Activated naive CD4-positive, alpha-beta T cell treated with anti-CD3 and anti-CD28 coated beads for 36 hours (primary cell): ENCODE data around the gene TESMIN. TPM values are rescaled to one million over a fixed set of nuclear protein-coding genes. Genes with fewer than 3 reads are reported as not detected.

Experiments
- CTCF ChIA-PET: fragments of 350-600 bp; sonication (Branson Sonifier 250); formaldehyde crosslinking; loops from one replicate; lab custom pipeline; 2021; ENCODE audit warnings: antibody characterized with exemption; lab: Charles Lee
- DNase-seq: peaks from one replicate; pipeline ENCODE4 v3.0.0-alpha.2; 2020
- H3K27ac Mint-ChIP-seq: one replicate; pipeline ENCODE4 v1.8.0; 2021; ENCODE audit warnings: mild to moderate bottlenecking, mixed read lengths
- H3K27me3 Mint-ChIP-seq: one replicate; pipeline ENCODE4 v1.8.0; 2021; ENCODE audit warnings: low read depth, mixed read lengths
- H3K36me3 Mint-ChIP-seq: one replicate; pipeline ENCODE4 v1.8.0; 2021; ENCODE audit warnings: low read depth, mixed read lengths
- H3K4me1 Mint-ChIP-seq: one replicate; pipeline ENCODE4 v1.8.0; 2021; ENCODE audit warnings: low read depth, mixed read lengths
- H3K4me3 Mint-ChIP-seq: one replicate; pipeline ENCODE4 v1.8.0; 2021; ENCODE audit warnings: mild to moderate bottlenecking, moderate library complexity, mixed read lengths
- H3K9me3 Mint-ChIP-seq: one replicate; pipeline ENCODE4 v1.8.0; 2021; ENCODE audit warnings: mixed read lengths
- intact Hi-C: fragments of 100-400 bp; cut with micrococcal nuclease; formaldehyde crosslinking; loops from one replicate; pipeline ENCODE4 v1.15.1; 2023
- total RNA-seq, 2 experiments: library from RNA; stranded (reverse); gene quantifications; one replicate each; pipeline ENCODE4 v1.2.3, GENCODE V29; 2021

Gene TESMIN
- total RNA-seq, 2 experiments from 2014 or later = 6.2 to 7.3 TPM

- H3K4me1 Mint-ChIP-seq = no peaks in the 10 kb centered on the region
- intact Hi-C loops = no loop called here
- peaks cover 14% of the 10 kb centered on the region for H3K36me3 Mint-ChIP-seq
- H3K27ac Mint-ChIP-seq = no peak overlapping the region
- CTCF ChIA-PET = interaction anchor here (1.3 kb wide), 1 partner anchor 25 kb away, joined by 3 read pairs; no protein-coding TSS in a partner anchor
- no peaks in the 10 kb centered on the region for H3K27me3 Mint-ChIP-seq
- no peaks in the 10 kb centered on the region for H3K9me3 Mint-ChIP-seq
- H3K4me3 Mint-ChIP-seq = no peak overlapping the region
- DNase-seq = no peak
Observed at GRCh38 chr11:68773521-68774193, 22.3 kb upstream of the TESMIN start.

GRCh38 chr11:68772936-68773335 lies 21.6 kb upstream of the TESMIN start:
- intact Hi-C loops = no loop called here
- H3K27me3 Mint-ChIP-seq = no peaks in the 10 kb centered on the region
- DNase-seq = no peak
- H3K9me3 Mint-ChIP-seq = no peaks in the 10 kb centered on the region
- H3K36me3 Mint-ChIP-seq = peaks cover 14% of the 10 kb centered on the region
- H3K4me1 Mint-ChIP-seq = no peaks in the 10 kb centered on the region
- no peak overlapping the region for H3K4me3 Mint-ChIP-seq
- CTCF ChIA-PET = interaction anchor here (1.3 kb wide), 1 partner anchor 26 kb away, joined by 3 read pairs; no protein-coding TSS in a partner anchor
- H3K27ac Mint-ChIP-seq = no peak overlapping the region

GRCh38 chr11:68770781-68771180 lies 19.5 kb upstream of the TESMIN start:
- no peaks in the 10 kb centered on the region for H3K4me1 Mint-ChIP-seq
- H3K4me3 Mint-ChIP-seq = no peak overlapping the region
- CTCF ChIA-PET = interaction anchor here (0.6 kb wide), 1 partner anchor 29 kb away, joined by 4 read pairs; no protein-coding TSS in a partner anchor
- H3K27ac Mint-ChIP-seq = no peak overlapping the region
- peaks cover 11% of the 10 kb centered on the region for H3K36me3 Mint-ChIP-seq
- no peaks in the 10 kb centered on the region for H3K27me3 Mint-ChIP-seq
- DNase-seq = no peak
- intact Hi-C loops = no loop called here
- no peaks in the 10 kb centered on the region for H3K9me3 Mint-ChIP-seq

- no peak for DNase-seq
- Mint-ChIP-seq H3K27ac (no peak overlapping the region), H3K9me3 (no peaks in the 10 kb centered on the region), H3K27me3 (no peaks in the 10 kb centered on the region), H3K36me3 (peaks cover 4% of the 10 kb centered on the region), H3K4me1 (no peaks in the 10 kb centered on the region), H3K4me3 (no peak overlapping the region)
- CTCF ChIA-PET = no interaction called here
- intact Hi-C loops = no loop called here
Observed at GRCh38 chr11:68767672-68768071, 16.4 kb upstream of the TESMIN start.

GRCh38 chr11:68766786-68767185 lies 15.5 kb upstream of the TESMIN start:
- H3K9me3 Mint-ChIP-seq = no peaks in the 10 kb centered on the region

GRCh38 chr11:68764746-68765145 lies 13.4 kb upstream of the TESMIN start:
- Mint-ChIP-seq H3K27me3 (no peaks in the 10 kb centered on the region), H3K4me1 (no peaks in the 10 kb centered on the region), H3K9me3 (no peaks in the 10 kb centered on the region), H3K27ac (no peak overlapping the region), H3K36me3 (peaks cover 3% of the 10 kb centered on the region), H3K4me3 (no peak overlapping the region)
- CTCF ChIA-PET = no interaction called here
- DNase-seq = no peak
- intact Hi-C loops = no loop called here

More at GRCh38 chr11:68766786-68767185, 15.5 kb upstream of the TESMIN start:
- intact Hi-C loops = no loop called here
- H3K4me1 Mint-ChIP-seq = no peaks in the 10 kb centered on the region
- H3K36me3 Mint-ChIP-seq = peaks cover 6% of the 10 kb centered on the region
- H3K27me3 Mint-ChIP-seq = no peaks in the 10 kb centered on the region
- no peak overlapping the region for H3K27ac Mint-ChIP-seq
- CTCF ChIA-PET = no interaction called here
- DNase-seq = no peak
- no peak overlapping the region for H3K4me3 Mint-ChIP-seq

GRCh38 chr11:68763926-68764657 lies 12.8 kb upstream of the TESMIN start:
- Mint-ChIP-seq H3K27ac (no peak overlapping the region), H3K27me3 (no peaks in the 10 kb centered on the region), H3K4me3 (no peak overlapping the region), H3K9me3 (no peaks in the 10 kb centered on the region), H3K4me1 (no peaks in the 10 kb centered on the region), H3K36me3 (peaks cover 3% of the 10 kb centered on the region)
- CTCF ChIA-PET = no interaction called here
- intact Hi-C loops = no loop called here
- DNase-seq = no peak

GRCh38 chr11:68763181-68763721 lies 11.9 kb upstream of the TESMIN start:
- Mint-ChIP-seq H3K36me3 (peaks cover 3% of the 10 kb centered on the region), H3K4me1 (no peaks in the 10 kb centered on the region), H3K9me3 (no peaks in the 10 kb centered on the region), H3K27ac (no peak overlapping the region), H3K27me3 (no peaks in the 10 kb centered on the region), H3K4me3 (no peak overlapping the region)
- intact Hi-C loops = no loop called here
- CTCF ChIA-PET = no interaction called here
- DNase-seq = no peak

GRCh38 chr11:68762481-68762880 lies 11.2 kb upstream of the TESMIN start:
- CTCF ChIA-PET = no interaction called here
- Mint-ChIP-seq H3K9me3 (no peaks in the 10 kb centered on the region), H3K27me3 (no peaks in the 10 kb centered on the region), H3K4me1 (no peaks in the 10 kb centered on the region), H3K27ac (no peak overlapping the region), H3K4me3 (no peak overlapping the region), H3K36me3 (peaks cover 3% of the 10 kb centered on the region)
- intact Hi-C loops = no loop called here
- no peak for DNase-seq

- CTCF ChIA-PET = no interaction called here
- Mint-ChIP-seq H3K9me3 (no peaks in the 10 kb centered on the region), H3K27me3 (no peaks in the 10 kb centered on the region), H3K36me3 (peaks cover 3% of the 10 kb centered on the region), H3K4me1 (no peaks in the 10 kb centered on the region), H3K4me3 (no peak overlapping the region), H3K27ac (no peak overlapping the region)
- intact Hi-C loops = no loop called here
- no peak for DNase-seq
Observed at GRCh38 chr11:68761801-68762200, 10.5 kb upstream of the TESMIN start.

GRCh38 chr11:68759991-68760390 lies 8.7 kb upstream of the TESMIN start:
- intact Hi-C loops = no loop called here
- peaks cover 5% of the 10 kb centered on the region for H3K36me3 Mint-ChIP-seq
- no peak for DNase-seq
- no peaks in the 10 kb centered on the region for H3K9me3 Mint-ChIP-seq
- no peaks in the 10 kb centered on the region for H3K4me1 Mint-ChIP-seq
- H3K4me3 Mint-ChIP-seq = no peak overlapping the region
- H3K27ac Mint-ChIP-seq = no peak overlapping the region
- H3K27me3 Mint-ChIP-seq = no peaks in the 10 kb centered on the region
- CTCF ChIA-PET = no interaction called here

GRCh38 chr11:68757711-68758110 lies 6.4 kb upstream of the TESMIN start:
- Mint-ChIP-seq H3K4me1 (no peaks in the 10 kb centered on the region), H3K27me3 (no peaks in the 10 kb centered on the region), H3K36me3 (peaks cover 4% of the 10 kb centered on the region), H3K27ac (no peak overlapping the region), H3K4me3 (no peak overlapping the region), H3K9me3 (no peaks in the 10 kb centered on the region)
- CTCF ChIA-PET = interaction anchor here (0.6 kb wide), 1 partner anchor 132 kb away, joined by 3 read pairs; no protein-coding TSS in a partner anchor
- intact Hi-C loops = no loop called here
- DNase-seq = no peak
